Neural progenitor cell (in vitro differentiated cells): ENCODE measurements around the gene TEDC1. TPM values are rescaled to one million over a fixed set of nuclear protein-coding genes. Genes with fewer than 3 reads are reported as not detected.

Experiments
- DNase-seq: peaks from one replicate; pipeline ENCODE4 v3.0.0-alpha.2; 2016; ENCODE audit warnings: low spot score
- H2AFZ ChIP-seq: fragments of 200-600 bp; sonication (generic); replicated peaks from 2 replicates; pipeline ENCODE4 v1.6.1; 2016; ENCODE audit warnings: antibody characterized with exemption
- H3F3A ChIP-seq: fragments of 200-600 bp; sonication (generic); 2 replicates; pipeline ENCODE4 v1.6.1; 2016; ENCODE audit warnings: antibody characterized with exemption, low read depth
- H3K27ac ChIP-seq: fragments of 200-600 bp; sonication (generic); 2 replicates; pipeline ENCODE4 v1.5.1; 2016; ENCODE audit warnings: mild to moderate bottlenecking
- H3K27me3 ChIP-seq: fragments of 200-600 bp; sonication (generic); 2 replicates; pipeline ENCODE4 v1.6.1; 2016; ENCODE audit warnings: mild to moderate bottlenecking, moderate library complexity
- H3K36me3 ChIP-seq: fragments of 200-600 bp; sonication (generic); 2 replicates; pipeline ENCODE4 v1.5.1; 2016
- H3K4me1 ChIP-seq: fragments of 200-600 bp; sonication (generic); 2 replicates; pipeline ENCODE4 v1.6.1; 2016; ENCODE audit warnings: mixed run types
- H3K4me2 ChIP-seq: fragments of 200-600 bp; sonication (generic); 2 replicates; pipeline ENCODE4 v1.6.1; 2016
- H3K4me3 ChIP-seq: fragments of 200-600 bp; sonication (generic); 2 replicates; pipeline ENCODE4 v1.5.1; 2016
- H3K79me2 ChIP-seq: fragments of 200-600 bp; sonication (generic); 2 replicates; pipeline ENCODE4 v1.6.1; 2016; ENCODE audit warnings: low read depth
- H3K9ac ChIP-seq: fragments of 200-600 bp; sonication (generic); 2 replicates; pipeline ENCODE4 v1.6.1; 2016
- H3K9me3 ChIP-seq: fragments of 200-600 bp; sonication (generic); 2 replicates; pipeline ENCODE4 v1.5.1; 2016; ENCODE audit warnings: low read depth
- H4K20me1 ChIP-seq: fragments of 200-600 bp; sonication (generic); 2 replicates; pipeline ENCODE4 v1.6.1; 2016; ENCODE audit warnings: low read depth
- H3K27ac Mint-ChIP-seq: 3 replicates; pipeline ENCODE4 v1.8.0; 2021; ENCODE audit warnings: mixed read lengths
- H3K27me3 Mint-ChIP-seq: 2 replicates; pipeline ENCODE4 v1.8.0; 2022; ENCODE audit warnings: low read depth, mild to moderate bottlenecking, inconsistent platforms, moderate library complexity, mixed read lengths; ENCODE audit not compliant: insufficient read depth
- H3K36me3 Mint-ChIP-seq: 3 replicates; pipeline ENCODE4 v1.8.0; 2021; ENCODE audit warnings: mixed read lengths
- H3K4me1 Mint-ChIP-seq: 3 replicates; pipeline ENCODE4 v1.8.0; 2021; ENCODE audit warnings: mixed read lengths
- H3K4me3 Mint-ChIP-seq: 3 replicates; pipeline ENCODE4 v1.8.0; 2021; ENCODE audit warnings: mild to moderate bottlenecking, moderate library complexity, mixed read lengths
- H3K9me3 Mint-ChIP-seq: 3 replicates; pipeline ENCODE4 v1.8.0; 2020; ENCODE audit warnings: mixed read lengths
- CTCF ChIP-seq: fragments of 200-600 bp; sonication (generic); IDR thresholded peaks from 2 replicates; pipeline ENCODE4 v1.5.1; 2017; ENCODE audit warnings: antibody characterized with exemption, mild to moderate bottlenecking
- EZH2 ChIP-seq: fragments of 200-600 bp; sonication (generic); IDR thresholded peaks from 2 replicates; pipeline ENCODE4 v1.6.1; 2017; ENCODE audit warnings: antibody characterized with exemption, mild to moderate bottlenecking, moderate library complexity
- EZH2phosphoT487 ChIP-seq: fragments of 200-600 bp; sonication (generic); IDR thresholded peaks from 2 replicates; pipeline ENCODE4 v1.6.1; 2017; ENCODE audit warnings: antibody characterized with exemption
- total RNA-seq: library from RNA; depleted of rRNA; stranded (reverse); fragments of >200 nt; gene quantifications from 2 replicates; pipeline ENCODE4 v1.2.3, GENCODE V29; 2015; ENCODE audit warnings: low replicate concordance

Gene TEDC1
- total RNA-seq, 1 donor from 2014 or later, result 3.6 TPM

- no peaks in the 10 kb centered on the region for H3K9me3 ChIP-seq
- H2AFZ ChIP-seq, result no peak overlapping the region
- peaks cover 34% of the 10 kb centered on the region for H4K20me1 ChIP-seq
- H3K4me1 ChIP-seq, result peaks cover 11% of the 10 kb centered on the region
- H3K27me3 ChIP-seq, result no peaks in the 10 kb centered on the region
- Mint-ChIP-seq H3K36me3 (peaks cover 2% of the 10 kb centered on the region), H3K4me1 (peaks cover 8% of the 10 kb centered on the region), H3K9me3 (no peaks in the 10 kb centered on the region), H3K4me3 (no peak overlapping the region), H3K27me3 (peaks cover 6% of the 10 kb centered on the region), H3K27ac (no peak overlapping the region)
- peaks cover 10% of the 10 kb centered on the region for H3F3A ChIP-seq
- no peak overlapping the region for H3K9ac ChIP-seq
- DNase-seq, result no peak
- H3K4me2 ChIP-seq, result no peak overlapping the region
- TF ChIP-seq EZH2phosphoT487, result no peak
- no peak for TF ChIP-seq EZH2
- no peaks in the 10 kb centered on the region for H3K36me3 ChIP-seq
- H3K79me2 ChIP-seq, result no peaks in the 10 kb centered on the region
- H3K27ac ChIP-seq, result no peak overlapping the region
- H3K4me3 ChIP-seq, result no peak overlapping the region
Observed at GRCh38 chr14:105467249-105467941, 23.7 kb upstream of the TEDC1 start.

- no peak for DNase-seq
- Histone ChIP-seq H3K27me3 (no peaks in the 10 kb centered on the region), H3F3A (peaks cover 10% of the 10 kb centered on the region), H3K4me3 (no peak overlapping the region), H4K20me1 (peaks cover 37% of the 10 kb centered on the region), H3K27ac (no peak overlapping the region), H3K4me1 (peaks cover 11% of the 10 kb centered on the region), H3K79me2 (no peaks in the 10 kb centered on the region), H3K9ac (no peak overlapping the region), H3K36me3 (no peaks in the 10 kb centered on the region), H3K4me2 (no peak overlapping the region), H3K9me3 (no peaks in the 10 kb centered on the region), H2AFZ (no peak overlapping the region)
- no peak for TF ChIP-seq EZH2phosphoT487
- TF ChIP-seq EZH2, result no peak
- no peak for TF ChIP-seq CTCF
- Mint-ChIP-seq H3K4me3 (no peak overlapping the region), H3K27me3 (peaks cover 4% of the 10 kb centered on the region), H3K4me1 (peaks cover 11% of the 10 kb centered on the region), H3K27ac (no peak overlapping the region), H3K36me3 (peaks cover under 1% of the 10 kb centered on the region), H3K9me3 (no peaks in the 10 kb centered on the region)
Observed at GRCh38 chr14:105467942-105468471, 23.0 kb upstream of the TEDC1 start.

DNA sequence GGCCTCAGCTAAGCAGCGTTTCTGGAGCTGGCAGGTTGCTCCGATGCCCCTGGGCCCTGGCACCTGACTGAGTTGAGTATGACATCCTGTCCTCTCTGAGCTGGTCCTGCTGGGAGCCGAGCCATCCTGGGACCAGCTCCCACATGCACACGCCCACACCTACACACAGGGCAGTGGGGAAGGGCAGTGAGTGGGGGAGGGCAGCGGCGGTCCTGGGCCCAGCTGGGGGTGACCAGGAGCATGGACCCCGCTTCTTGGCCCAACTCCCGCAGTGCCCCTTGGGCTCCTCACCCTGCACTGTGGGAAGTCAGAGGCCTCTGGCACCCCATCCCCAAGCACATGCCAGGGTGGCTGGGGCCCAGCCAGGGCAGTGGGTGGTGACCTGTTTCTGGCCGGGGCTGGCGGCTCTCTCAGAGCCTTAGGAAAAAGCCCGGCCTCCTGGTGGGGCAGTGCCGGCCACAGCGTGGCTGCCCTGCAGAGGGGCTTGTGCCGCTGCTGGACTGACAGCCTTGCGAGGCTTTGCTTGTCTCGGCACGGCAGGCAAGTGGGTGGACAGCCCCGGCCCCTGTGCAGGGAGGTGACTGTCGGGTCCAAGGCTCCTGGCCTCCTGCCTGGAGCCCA, 22.3 kb upstream of the TEDC1 start:
- no peaks in the 10 kb centered on the region for H3K9me3 Mint-ChIP-seq
- peaks cover 14% of the 10 kb centered on the region for H3F3A ChIP-seq
- H3K4me1 ChIP-seq, result peaks cover 15% of the 10 kb centered on the region
- H3K4me3 ChIP-seq, result no peak overlapping the region
- H3K27me3 ChIP-seq, result no peaks in the 10 kb centered on the region
- H3K27ac Mint-ChIP-seq, result no peak overlapping the region
- H3K79me2 ChIP-seq, result no peaks in the 10 kb centered on the region
- no peak for TF ChIP-seq CTCF
- no peak for TF ChIP-seq EZH2phosphoT487
- no peak for TF ChIP-seq EZH2
- no peak for DNase-seq
- H3K36me3 Mint-ChIP-seq, result no peaks in the 10 kb centered on the region
- no peaks in the 10 kb centered on the region for H3K9me3 ChIP-seq
- no peak overlapping the region for H3K4me3 Mint-ChIP-seq
- H2AFZ ChIP-seq, result no peak overlapping the region
- peaks cover 11% of the 10 kb centered on the region for H3K4me1 Mint-ChIP-seq
- no peaks in the 10 kb centered on the region for H3K27me3 Mint-ChIP-seq
- H3K4me2 ChIP-seq, result no peak overlapping the region
- H3K9ac ChIP-seq, result no peak overlapping the region
- peaks cover 42% of the 10 kb centered on the region for H4K20me1 ChIP-seq
- H3K36me3 ChIP-seq, result no peaks in the 10 kb centered on the region
- no peak overlapping the region for H3K27ac ChIP-seq
